ENCODE measurements around the gene TLK1. TPM values are rescaled to one million over a fixed set of nuclear protein-coding genes. Genes with fewer than 3 reads are reported as not detected.

TLK1 gene
- total RNA-seq, 1 experiment from 2014 or later = 10.1 TPM

GRCh38 chr2:170943596-170943995, 217.1 kb downstream of the TLK1 start:
- no peak overlapping the region for H3K27ac ChIP-seq (ENCODE audit: low read length)
- ChIA-PET CTCF (no interaction called here), POLR2A (ENCODE audit: unreplicated experiment) (no interaction called here)
- no peaks in the 10 kb centered on the region for H3K27me3 ChIP-seq (ENCODE audit: low read length)
- TF ChIP-seq CTCF (conservative IDR thresholded peaks at IDR 0.05; ENCODE audit: low read depth, low read length) (no peak), EZH2 (IDR thresholded peaks at IDR 0.05; ENCODE audit: low read length, unreplicated experiment) (no peak), EZH2phosphoT487 (IDR thresholded peaks at IDR 0.05; ENCODE audit: borderline replicate concordance, low read length) (no peak)
- ATAC-seq (no peak), DNase-seq (no peak)
- no peaks in the 10 kb centered on the region for H3F3A ChIP-seq (ENCODE audit: low read length, unreplicated experiment)
- no peaks in the 10 kb centered on the region for H3K9me2 ChIP-seq (replicated peaks; ENCODE audit: low read length)
- H3K4me1 ChIP-seq (ENCODE audit: insufficient read depth, low read length) = no peaks in the 10 kb centered on the region
- no peak overlapping the region for H3K9ac ChIP-seq (ENCODE audit: low read length)
- H2AFZ ChIP-seq (ENCODE audit: low read length) = no peak overlapping the region
- peaks cover 64% of the 10 kb centered on the region for H4K20me1 ChIP-seq (ENCODE audit: low read length)
- H3K36me3 ChIP-seq (ENCODE audit: low read depth, low read length) = 0 out of 2 replicates have a peak, but pooled peaks cover under 1% of the 10 kb centered on the region
- no peaks in the 10 kb centered on the region for H3K9me3 ChIP-seq (ENCODE audit: low read length)
- intact Hi-C loops (cut with micrococcal nuclease) = no loop called here
- H3K4me3 ChIP-seq (ENCODE audit: low read length) = no peak overlapping the region
- H3K79me2 ChIP-seq (ENCODE audit: low read length) = peaks cover 97% of the 10 kb centered on the region
- BruUV-seq (replicated peaks) = no TSS peak
- H3K4me2 ChIP-seq (ENCODE audit: low read length) = no peak overlapping the region

- no peak for DNase-seq
- Histone ChIP-seq H3K9me2 (replicated peaks; ENCODE audit: low read length) (no peaks in the 10 kb centered on the region), H3F3A (ENCODE audit: low read length, unreplicated experiment) (no peaks in the 10 kb centered on the region), H3K79me2 (ENCODE audit: low read length) (peaks cover 99% of the 10 kb centered on the region), H4K20me1 (ENCODE audit: low read length) (peaks cover 68% of the 10 kb centered on the region), H3K4me2 (ENCODE audit: low read length) (no peak overlapping the region), H3K4me1 (ENCODE audit: insufficient read depth, low read length) (no peaks in the 10 kb centered on the region), H3K36me3 (ENCODE audit: low read depth, low read length) (no peaks in the 10 kb centered on the region), H3K9me3 (ENCODE audit: low read length) (no peaks in the 10 kb centered on the region), H3K9ac (ENCODE audit: low read length) (no peak overlapping the region), H3K27me3 (ENCODE audit: low read length) (no peaks in the 10 kb centered on the region), H2AFZ (ENCODE audit: low read length) (no peak overlapping the region), H3K27ac (ENCODE audit: low read length) (no peak overlapping the region), H3K4me3 (ENCODE audit: low read length) (no peak overlapping the region)
- POLR2A ChIA-PET (ENCODE audit: unreplicated experiment) = no interaction called here
- ATAC-seq = no peak
- no TSS peak for BruUV-seq (replicated peaks)
- CTCF ChIA-PET = no interaction called here
- intact Hi-C loops (cut with micrococcal nuclease) = no loop called here
- TF ChIP-seq CTCF (conservative IDR thresholded peaks at IDR 0.05; ENCODE audit: low read depth, low read length) (no peak), EZH2phosphoT487 (IDR thresholded peaks at IDR 0.05; ENCODE audit: borderline replicate concordance, low read length) (no peak), EZH2 (IDR thresholded peaks at IDR 0.05; ENCODE audit: low read length, unreplicated experiment) (no peak)
These were observed 217.7 kb downstream of the TLK1 start for GRCh38 chr2:170943041-170943440.

- peaks cover 72% of the 10 kb centered on the region for H4K20me1 ChIP-seq (ENCODE audit: low read length)
- POLR2A ChIA-PET (ENCODE audit: unreplicated experiment) = no interaction called here
These were observed 218.1 kb downstream of the TLK1 start for GRCh38 chr2:170942615-170943014.

More at GRCh38 chr2:170942615-170943014, 218.1 kb downstream of the TLK1 start:
- intact Hi-C loops (cut with micrococcal nuclease) = no loop called here
- no peak overlapping the region for H3K27ac ChIP-seq (ENCODE audit: low read length)
- H3K4me3 ChIP-seq (ENCODE audit: low read length) = no peak overlapping the region
- H3K4me1 ChIP-seq (ENCODE audit: insufficient read depth, low read length) = no peaks in the 10 kb centered on the region
- H3K79me2 ChIP-seq (ENCODE audit: low read length) = peaks cover 100% of the 10 kb centered on the region
- DNase-seq (no peak), ATAC-seq (no peak)
- BruUV-seq (replicated peaks) = no TSS peak
- no peaks in the 10 kb centered on the region for H3K36me3 ChIP-seq (ENCODE audit: low read depth, low read length)
- H3K27me3 ChIP-seq (ENCODE audit: low read length) = no peaks in the 10 kb centered on the region
- H3K4me2 ChIP-seq (ENCODE audit: low read length) = no peak overlapping the region
- H3K9me3 ChIP-seq (ENCODE audit: low read length) = no peaks in the 10 kb centered on the region
- TF ChIP-seq EZH2phosphoT487 (IDR thresholded peaks at IDR 0.05; ENCODE audit: borderline replicate concordance, low read length) (no peak), EZH2 (IDR thresholded peaks at IDR 0.05; ENCODE audit: low read length, unreplicated experiment) (no peak), CTCF (conservative IDR thresholded peaks at IDR 0.05; ENCODE audit: low read depth, low read length) (no peak)
- H3K9ac ChIP-seq (ENCODE audit: low read length) = no peak overlapping the region
- CTCF ChIA-PET = no interaction called here
- no peaks in the 10 kb centered on the region for H3F3A ChIP-seq (ENCODE audit: low read length, unreplicated experiment)
- no peak overlapping the region for H2AFZ ChIP-seq (ENCODE audit: low read length)
- no peaks in the 10 kb centered on the region for H3K9me2 ChIP-seq (replicated peaks; ENCODE audit: low read length)

Other genes starting within 250 kb of the TLK1 start
- 44.5 and 67.3 TPM in 2 replicates for gene GORASP2, start 231.6 kb downstream of the TLK1 start, total RNA-seq (2014; rRNA removed)